GM18511 (cell line): ENCODE data around the gene CSRNP3.

Experiments
- ATAC-seq: cut with Tn5 transposase; IDR thresholded peaks from one replicate; pipeline ENCODE4 v1.9.1; 2021; ENCODE audit warnings: mild to moderate bottlenecking, moderate library complexity; ENCODE audit not compliant: unreplicated experiment

Gene CSRNP3

DNA sequence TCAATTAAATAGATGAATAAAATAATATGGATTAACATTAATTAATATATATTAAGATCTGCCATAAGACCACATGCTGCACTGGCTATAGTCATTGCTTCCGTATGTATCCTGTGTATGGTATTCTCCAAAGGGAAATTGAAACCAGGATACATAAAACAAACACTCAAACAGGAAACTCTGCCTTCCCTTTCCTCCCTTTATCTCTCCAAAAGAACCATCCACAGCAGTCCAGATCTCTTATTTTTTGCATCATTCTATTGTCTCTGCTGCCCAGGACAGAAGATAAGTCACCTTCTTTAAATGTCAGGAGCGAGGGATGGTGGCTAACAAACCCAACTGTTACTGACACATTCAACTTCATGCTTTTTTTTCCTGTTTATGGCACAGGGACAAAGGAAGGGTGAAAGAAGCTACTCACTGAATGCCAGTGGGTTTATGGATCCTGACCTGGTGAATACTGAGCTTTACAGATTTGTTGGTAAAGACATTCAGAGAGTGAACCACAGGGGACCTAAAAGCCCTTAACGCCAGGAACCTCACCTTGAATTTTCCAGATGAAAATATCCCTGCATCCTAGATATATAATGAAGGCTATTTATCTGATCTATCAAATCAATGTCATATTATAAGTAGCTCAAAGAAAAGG, 67.5 kb downstream of the CSRNP3 start:
- ATAC-seq: no peak

GRCh38 chr2:165539985-165540384, 70.5 kb downstream of the CSRNP3 start:
- ATAC-seq: no peak

- peak; percentile 95 for ATAC-seq
Measured at GRCh38 chr2:165544897-165545296, 75.4 kb downstream of the CSRNP3 start.

- ATAC-seq: no peak
Measured at GRCh38 chr2:165547900-165548299, 78.4 kb downstream of the CSRNP3 start.

GRCh38 chr2:165549619-165550018, 80.1 kb downstream of the CSRNP3 start:
- ATAC-seq: no peak

GRCh38 chr2:165558832-165559231, 89.3 kb downstream of the CSRNP3 start:
- no peak for ATAC-seq

DNA sequence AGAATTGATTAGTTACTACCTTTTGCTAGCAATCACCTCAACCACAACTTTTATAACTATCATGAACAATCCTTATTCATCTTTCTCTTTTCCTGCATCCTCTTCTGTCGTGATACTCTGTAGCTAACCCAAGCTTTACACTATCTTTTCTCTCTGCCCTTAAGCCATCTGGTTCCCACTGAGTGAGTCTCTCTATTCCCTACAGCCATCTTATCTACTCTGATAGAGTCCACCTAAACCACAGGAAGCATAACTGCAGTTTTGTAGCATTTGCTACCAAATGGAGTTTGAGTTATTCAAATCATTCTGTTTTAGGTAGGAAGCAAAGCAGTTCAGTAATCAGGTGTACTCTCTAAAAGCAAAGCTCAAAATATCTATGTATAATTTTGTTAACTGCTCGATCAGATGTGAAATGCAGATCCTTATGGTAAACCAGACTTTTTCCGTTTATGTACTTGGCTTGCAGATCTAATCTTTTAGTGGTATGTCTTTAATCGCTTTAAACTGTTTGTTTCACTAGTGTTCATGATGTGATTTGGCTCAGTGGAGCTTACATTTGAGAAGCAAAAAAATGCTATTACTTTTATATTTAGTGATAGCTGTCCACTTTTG, 91.0 kb downstream of the CSRNP3 start:
- ATAC-seq: no peak

DNA sequence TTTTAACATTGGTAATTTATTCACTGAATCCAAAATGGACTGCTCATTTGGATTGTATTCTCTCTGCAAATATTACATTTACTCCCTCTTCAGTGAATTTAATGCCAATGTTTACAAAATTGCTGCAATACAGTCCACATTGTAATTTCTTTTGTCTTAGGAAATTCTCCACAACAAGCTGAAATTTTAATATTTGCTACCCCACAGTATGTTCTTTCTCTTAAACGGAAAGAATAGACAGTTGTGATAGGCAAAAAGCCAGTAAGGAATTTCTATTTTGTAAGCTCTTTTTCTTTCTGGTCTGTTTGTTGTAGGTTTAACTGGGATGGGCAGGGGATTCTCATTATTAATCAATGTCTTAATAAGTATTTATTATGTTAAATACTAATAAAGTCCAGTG, 92.0 kb downstream of the CSRNP3 start:
- ATAC-seq: no peak

- no peak for ATAC-seq
Measured at GRCh38 chr2:165562233-165562632, 92.7 kb downstream of the CSRNP3 start.

GRCh38 chr2:165563468-165564225, 94.1 kb downstream of the CSRNP3 start:
- ATAC-seq: peak; percentile 47

DNA sequence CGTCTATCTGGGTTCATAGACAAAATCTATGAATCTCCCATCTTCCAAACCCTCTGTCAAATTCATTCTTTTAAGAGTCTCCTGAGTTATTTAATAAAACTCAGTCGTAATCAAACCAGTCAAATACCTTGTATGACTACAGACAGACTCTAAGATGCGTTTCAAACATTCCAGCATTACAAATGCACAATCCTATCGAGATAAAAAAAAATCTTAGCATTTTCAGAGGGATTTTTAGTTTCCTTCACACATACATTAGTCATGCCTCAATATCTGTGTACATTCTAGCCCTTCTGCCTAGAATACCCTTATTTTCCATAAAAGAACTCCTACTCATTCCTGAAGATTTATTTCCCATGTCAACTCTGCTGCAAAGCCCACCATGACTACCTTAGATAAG, 96.5 kb downstream of the CSRNP3 start:
- ATAC-seq: no peak

DNA sequence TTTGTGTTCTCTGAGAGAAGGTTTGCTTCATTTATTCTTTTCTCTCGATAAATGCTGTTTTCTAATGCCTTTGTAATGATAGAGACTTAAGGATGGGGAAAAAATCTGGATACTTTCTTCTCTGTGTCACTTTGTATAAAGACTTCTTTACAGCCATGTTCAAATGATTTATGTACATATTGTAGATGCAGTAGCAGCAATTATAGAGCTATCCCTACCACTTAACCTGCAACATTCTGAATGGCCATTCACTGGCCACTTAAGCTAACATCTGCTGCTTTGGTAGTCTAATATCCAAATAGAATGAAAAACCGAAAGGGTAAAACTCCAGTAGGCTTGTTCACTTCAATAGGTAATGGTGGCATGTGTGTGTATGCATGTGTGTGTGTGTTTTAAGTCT, 97.8 kb downstream of the CSRNP3 start:
- no peak for ATAC-seq

DNA sequence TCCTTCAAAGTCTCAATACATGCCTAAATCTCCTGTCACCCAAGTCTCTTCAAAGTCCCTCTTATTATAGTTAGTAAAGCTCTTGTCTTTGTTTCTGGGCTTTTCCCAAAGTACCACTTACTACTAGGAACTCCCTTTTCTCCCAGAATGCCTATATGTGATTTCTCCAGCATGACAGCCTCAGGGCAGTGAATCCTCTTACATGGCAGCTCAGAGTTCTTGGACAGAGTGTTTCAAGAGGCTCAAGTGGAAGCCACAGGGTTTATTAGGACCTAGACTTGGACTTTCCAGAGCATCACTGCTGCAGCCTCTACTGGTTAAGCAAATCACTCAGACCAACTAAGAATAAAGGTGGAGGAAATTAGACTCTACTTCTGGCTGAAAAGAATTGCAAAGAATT, 98.9 kb downstream of the CSRNP3 start:
- ATAC-seq: no peak

- ATAC-seq: no peak
Measured at GRCh38 chr2:165571477-165571876, 102.0 kb downstream of the CSRNP3 start.

GRCh38 chr2:165572151-165572550, 102.7 kb downstream of the CSRNP3 start:
- ATAC-seq: no peak

- no peak for ATAC-seq
Measured at GRCh38 chr2:165573534-165574461, 104.3 kb downstream of the CSRNP3 start.

DNA sequence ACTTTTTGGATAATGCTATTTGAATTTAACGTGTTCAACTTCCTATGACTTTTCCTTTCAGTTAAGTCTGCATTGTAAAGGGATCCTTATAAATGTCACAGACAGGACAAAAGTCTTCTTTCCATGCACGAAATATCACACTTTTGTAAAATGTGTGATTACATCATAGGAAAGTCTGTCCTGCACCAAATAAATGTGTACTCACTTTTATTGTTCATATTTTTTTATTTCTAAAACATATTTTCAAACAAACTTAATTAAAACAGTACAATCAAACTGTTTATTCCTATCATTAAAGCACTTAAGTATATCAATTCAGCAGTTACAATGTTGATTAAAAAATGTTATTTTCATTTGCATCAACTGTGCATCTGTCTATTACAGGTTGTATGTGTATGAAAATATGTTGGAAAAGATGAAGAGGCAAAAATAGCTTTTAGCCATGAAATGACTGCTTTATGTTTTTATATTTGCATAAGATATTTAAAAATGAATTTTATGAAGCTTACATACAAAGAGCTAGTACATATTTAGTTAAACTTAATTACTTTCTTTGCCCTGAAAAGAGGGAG, 105.6 kb downstream of the CSRNP3 start:
- ATAC-seq: no peak

- ATAC-seq: no peak
Measured at GRCh38 chr2:165576409-165577154, 107.1 kb downstream of the CSRNP3 start.

DNA sequence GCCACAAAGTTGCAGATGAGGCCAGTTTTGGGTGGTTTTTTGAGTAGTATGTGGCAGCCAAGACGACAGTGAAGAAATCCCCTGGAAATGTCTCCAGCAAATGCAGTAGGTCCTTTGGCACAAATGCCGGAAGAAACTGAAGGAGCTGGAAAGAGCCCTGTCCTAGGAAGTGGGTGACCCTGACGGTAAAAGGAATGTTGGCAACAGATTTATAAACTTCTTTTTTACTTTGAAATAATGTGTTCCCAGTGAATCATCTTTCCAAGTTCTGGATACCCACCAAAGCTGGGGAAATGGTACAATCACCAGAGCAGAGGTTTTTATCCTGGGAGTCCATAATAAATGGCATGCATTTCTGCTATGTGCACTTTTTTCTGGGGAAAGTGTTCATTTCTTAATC, 112.9 kb downstream of the CSRNP3 start:
- no peak for ATAC-seq

DNA sequence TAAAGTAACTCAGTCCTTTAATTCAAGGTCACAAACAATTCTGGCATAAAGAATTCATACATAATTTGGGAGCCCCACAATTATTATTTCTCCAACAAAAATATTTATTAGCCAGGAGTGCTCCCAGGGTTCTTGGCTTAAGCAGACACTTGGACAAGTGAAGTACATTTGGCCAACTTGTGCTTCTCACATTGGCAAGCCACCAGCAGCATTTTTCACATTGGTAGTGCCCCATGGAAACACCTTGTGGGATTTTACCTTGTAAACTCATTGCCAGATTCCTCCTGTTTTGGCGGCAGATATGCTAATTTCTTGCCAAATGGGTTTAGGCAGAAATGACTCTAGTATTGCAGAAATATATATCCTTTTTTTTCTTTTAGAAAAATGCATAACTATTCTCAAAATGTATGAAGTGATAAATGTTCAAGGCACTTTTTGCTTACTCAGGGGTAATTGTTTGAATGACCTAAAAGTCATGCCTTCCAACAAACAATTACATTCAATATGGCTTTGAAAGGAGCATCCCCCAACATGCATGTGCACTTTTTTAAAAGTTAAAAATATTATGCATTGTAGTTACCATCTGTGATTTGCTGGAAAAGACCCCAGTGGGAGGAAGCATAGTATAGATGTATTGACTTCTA, 113.5 kb downstream of the CSRNP3 start:
- ATAC-seq: no peak
